ENCODE measurements around the gene LPP.

Gene LPP

DNA sequence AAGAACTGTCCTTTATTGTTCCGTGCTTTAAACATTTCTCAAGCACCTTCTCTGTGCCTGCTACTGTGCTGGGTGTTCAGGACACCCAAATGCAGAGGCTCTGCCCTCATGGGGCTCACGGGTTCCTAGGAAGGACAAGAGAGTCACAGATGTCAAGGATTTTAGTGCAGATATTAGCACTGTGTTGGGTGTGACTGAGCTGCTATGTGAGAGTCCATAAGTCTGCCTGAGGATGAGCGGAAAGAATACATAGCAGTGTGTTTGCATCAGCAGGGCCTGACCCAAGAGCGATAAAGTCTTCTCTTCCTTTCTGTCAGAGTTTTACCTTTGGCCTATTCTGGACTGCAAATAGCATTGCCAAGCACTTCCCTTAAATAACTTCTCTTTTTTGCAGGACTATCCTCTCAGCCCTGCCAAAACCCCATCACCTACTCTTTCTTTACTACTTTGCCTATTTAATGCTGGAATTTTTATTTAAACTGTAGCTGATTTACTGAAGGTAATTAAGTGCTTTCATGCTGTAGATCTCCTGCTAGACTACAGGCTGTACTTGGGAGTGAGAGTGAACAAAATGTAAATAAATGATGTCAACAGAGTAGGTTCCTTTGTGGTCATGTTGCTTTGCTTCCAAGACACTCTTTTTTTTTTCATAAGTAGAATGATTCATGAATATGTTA lies 558.4 kb downstream of the LPP start:
- no peak for DNase-seq (ENCODE audit: low spot score)

DNA sequence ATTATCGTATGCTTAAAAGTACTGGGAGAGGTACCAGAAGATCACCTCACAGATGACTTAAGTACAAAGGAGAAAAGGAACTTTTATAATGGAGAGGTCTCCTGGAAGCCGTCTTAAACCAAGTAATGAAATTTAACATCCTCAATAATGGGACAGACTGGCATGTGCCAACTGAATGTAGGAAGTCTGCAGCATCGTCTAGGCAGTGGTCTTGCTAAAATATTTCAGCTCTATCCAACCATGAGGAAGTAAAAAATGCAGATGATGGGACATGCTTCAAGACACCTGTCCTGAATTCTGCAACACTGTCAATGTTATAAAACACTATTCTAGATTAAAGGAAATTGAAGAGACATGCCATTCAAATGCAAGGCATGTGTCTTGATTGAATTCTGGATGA lies 559.0 kb downstream of the LPP start:
- no peak for DNase-seq (ENCODE audit: low spot score)

DNA sequence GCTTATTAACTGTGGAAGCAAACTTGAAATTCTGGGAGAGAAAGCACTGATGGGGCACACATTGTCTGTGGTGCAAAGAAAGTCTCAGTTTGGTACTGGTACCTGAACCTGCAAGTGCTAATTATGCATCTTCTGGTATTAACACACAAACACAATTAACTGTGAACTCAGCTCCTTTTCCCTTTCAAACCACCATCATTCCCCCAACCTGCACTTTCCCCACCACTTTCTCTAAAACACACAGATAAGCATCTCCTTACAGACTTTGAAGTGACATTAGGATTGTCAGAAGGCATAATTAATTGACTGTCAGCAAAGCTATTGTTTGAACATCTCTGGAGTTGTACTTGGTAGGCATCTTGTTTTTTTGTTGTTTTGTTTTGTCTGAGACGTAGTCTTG lies 565.6 kb downstream of the LPP start:
- no peak for DNase-seq (ENCODE audit: low spot score)

DNA sequence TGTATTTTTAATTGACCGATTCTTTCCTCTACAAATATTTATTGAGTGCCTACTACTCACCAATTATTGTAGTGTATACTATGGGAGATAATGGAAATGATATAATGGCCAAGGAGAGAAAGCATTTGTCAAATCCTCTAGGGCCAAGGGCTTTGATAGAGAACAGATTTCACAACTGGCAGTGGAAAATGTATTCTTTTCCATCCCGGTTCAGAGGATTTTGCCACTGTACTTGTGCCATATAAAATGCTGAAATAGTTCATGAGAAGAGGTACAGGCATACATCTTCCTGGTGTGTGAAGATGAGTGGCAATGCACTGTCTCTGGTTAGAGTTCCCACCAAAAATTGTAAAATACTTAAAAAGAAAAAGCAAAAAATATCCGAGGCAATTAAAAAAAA lies 566.3 kb downstream of the LPP start:
- DNase-seq (ENCODE audit: low spot score), result no peak

DNA sequence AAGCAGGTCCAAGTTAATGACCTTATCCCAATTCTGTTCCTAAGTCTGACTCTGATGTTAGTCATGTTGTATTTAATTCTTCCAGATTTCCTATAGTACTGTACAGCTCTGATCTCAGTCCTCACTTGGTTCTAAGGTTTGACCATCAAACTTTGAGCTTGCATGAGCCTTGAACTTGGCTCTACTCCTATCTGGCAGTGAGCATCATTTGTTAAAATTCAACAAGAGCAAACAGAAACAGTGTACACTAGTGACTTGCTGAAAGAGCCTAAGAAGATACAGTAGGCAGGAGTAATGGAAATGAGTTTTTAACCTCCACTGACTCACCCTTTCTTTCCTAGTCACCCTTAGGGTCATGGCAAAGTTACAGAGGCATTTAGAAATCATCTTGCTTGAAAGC lies 566.7 kb downstream of the LPP start:
- peak; percentile 35 for DNase-seq (ENCODE audit: low spot score)

DNA sequence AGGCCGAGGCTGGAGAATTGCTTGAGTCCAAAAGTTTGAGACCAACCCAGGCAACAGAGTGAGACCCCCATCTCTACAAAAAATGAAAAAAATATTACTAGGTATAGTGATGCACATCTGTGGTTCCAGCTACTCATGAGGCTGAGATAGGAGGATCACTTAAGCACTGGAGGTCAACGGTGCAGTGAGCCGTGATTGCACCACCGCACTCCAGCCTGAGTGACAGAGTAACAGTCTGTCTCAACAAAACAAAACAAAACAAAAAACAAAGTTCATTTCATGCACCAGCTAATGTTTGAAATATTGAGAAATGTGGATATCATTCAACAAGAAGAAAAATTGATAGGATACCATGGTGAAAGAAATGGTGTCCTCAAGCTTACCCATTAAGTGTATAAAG lies 567.4 kb downstream of the LPP start:
- DNase-seq (ENCODE audit: low spot score), result no peak

DNA sequence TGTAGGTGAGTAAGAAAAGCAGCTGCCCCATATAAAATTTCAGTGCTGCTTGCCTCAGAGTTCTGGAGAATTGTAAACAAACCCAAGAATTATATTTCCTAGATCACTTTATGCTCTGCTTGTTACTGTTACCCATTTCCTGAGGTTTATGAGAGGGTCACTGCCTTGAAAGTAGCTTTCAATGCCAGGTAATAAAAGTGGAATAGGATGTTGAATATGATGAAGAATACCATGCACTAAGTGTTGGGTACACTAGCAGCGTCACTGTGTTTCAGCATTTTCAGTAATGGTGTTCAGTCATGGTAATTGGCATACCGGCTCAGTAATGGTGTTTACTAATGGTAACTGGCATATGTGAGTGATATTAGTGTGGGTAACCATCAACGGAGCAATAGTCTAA lies 568.0 kb downstream of the LPP start:
- no peak for DNase-seq (ENCODE audit: low spot score)

DNA sequence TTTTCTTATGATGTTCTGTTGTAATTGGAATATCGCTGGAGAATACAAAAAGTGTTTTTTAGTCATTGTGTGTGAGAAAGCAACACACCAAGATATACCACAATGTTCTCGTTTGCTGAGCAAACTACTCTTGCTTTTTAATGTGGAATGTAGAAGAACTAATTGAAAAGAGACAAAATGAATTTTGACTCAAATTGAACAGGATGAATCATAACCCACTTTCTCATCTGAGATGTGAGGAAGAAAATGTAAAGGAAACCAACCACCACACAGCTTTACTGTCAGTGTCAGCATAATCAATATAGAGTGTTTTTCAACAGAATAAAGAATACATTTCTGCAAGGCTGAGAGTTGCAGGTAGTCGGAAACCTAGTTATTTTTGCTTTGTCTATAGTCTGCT lies 569.0 kb downstream of the LPP start:
- no peak for DNase-seq (ENCODE audit: low spot score)

DNA sequence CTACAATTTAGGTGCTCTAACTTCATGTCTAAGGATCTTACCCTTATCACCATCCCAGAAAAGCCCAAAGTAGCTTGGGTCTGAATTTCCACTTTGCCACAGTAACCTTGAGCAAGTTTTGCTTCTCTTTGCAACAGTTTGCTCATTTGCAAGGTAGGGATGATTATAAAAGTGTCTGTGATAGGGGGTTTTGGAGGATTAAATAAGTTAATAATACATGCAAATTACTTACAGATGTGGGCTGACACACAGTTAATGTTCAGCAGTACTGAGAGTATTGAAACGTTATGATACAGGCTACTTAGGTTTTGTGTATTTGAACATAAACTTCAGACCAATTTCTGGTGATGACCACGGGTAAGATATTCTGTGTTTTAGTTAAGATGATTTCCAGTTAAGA lies 573.1 kb downstream of the LPP start:
- DNase-seq (ENCODE audit: low spot score), result no peak

DNA sequence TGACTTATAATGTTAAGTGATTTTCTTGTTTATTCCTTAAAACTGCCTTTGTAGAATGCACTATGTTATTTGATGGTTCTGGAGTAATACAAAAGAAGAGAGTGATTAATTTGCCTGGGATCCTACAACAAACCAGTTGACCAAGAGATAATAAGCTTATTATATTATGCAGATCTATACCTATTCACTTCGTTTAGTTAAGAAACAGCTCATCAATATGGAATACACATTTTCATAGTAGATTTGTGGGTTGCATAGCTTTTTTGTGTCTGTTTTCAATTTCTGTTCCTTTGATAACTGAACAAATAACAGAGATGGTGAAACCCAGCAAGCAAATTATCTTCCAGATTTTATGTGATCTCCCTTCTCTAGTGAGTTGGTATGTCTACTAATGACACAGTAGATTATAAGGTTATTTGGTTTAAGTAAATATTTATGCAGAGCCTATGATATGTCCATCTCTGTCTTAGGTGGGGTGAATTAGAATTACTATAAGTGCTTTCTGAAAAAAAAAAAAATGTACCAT lies 574.5 kb downstream of the LPP start:
- no peak for DNase-seq (ENCODE audit: low spot score)

DNA sequence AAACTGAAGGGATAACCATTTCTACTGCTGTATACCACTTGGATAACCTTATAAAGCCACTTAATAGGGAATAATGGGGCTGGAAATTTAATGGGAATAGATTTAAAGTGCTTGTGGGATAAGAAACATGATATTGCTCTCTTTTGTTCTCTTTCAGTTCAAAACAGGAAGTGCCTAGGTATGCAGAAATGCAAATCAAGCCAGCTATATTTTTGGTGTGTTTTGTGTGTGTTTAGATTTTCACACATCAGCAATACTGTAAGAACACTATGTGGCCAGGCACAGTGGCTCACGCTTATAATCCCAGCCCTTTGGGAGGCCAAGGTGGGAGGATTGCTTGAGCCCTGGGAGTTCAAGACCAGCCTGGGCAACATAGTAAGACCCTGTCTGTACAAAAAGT lies 575.5 kb downstream of the LPP start:
- DNase-seq (ENCODE audit: low spot score), result no peak

DNA sequence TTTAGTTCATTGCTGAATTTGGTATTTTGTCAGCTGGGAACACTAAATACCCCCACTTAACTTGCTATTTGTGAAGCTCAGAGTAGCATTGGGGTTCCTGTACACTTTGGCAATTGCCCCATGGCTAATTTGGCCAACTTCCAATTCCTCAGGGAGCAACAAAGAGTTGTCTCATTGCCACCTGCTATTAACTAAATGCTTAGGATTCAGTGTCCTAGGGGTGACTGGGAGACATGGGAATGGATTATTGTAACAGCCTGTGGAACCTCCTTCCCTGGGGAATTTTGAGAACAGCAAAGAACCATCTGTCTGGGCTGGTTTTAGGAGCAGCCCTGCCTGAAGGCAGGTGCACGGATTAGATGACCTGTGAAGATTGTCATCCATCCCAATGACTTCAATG lies 580.4 kb downstream of the LPP start:
- no peak for DNase-seq (ENCODE audit: low spot score)

DNA sequence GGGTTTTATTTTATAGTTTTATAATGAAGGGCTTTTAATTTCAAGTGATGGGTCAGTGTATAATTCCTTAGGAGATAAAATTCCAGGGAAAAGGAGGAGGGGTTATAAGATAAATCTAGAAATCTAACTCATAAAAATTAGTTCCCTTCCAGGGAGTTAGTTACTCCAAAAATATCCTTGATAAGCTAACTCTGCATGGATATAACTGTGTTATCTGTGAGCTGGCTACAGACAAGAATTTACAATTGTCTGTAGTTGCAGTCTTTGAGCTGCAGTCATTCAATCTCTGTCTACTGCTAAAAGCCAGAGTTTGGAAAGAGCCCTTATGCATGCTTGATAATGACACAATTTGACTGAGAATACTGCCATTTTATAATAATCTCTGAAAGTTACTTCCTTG lies 585.6 kb downstream of the LPP start:
- DNase-seq (ENCODE audit: low spot score), result no peak

DNA sequence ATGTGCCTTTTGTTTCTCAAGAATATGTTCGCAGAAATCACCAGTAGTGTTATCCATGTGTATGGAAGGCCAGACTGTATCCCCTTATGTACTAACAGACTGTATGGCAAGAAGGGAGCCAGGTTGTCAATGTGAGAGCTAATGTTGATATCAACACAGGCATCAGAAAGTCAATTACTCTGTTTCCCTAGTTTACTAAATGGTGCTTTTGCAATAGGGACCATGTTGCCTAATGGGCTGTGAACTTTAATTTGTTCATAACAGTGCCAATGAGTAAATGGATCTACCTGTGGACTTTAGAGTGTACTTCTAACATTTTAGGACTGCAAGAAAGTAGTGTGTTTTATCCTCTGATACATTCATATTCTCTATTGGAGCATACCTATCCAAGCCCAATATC lies 586.1 kb downstream of the LPP start:
- no peak for DNase-seq (ENCODE audit: low spot score)

DNA sequence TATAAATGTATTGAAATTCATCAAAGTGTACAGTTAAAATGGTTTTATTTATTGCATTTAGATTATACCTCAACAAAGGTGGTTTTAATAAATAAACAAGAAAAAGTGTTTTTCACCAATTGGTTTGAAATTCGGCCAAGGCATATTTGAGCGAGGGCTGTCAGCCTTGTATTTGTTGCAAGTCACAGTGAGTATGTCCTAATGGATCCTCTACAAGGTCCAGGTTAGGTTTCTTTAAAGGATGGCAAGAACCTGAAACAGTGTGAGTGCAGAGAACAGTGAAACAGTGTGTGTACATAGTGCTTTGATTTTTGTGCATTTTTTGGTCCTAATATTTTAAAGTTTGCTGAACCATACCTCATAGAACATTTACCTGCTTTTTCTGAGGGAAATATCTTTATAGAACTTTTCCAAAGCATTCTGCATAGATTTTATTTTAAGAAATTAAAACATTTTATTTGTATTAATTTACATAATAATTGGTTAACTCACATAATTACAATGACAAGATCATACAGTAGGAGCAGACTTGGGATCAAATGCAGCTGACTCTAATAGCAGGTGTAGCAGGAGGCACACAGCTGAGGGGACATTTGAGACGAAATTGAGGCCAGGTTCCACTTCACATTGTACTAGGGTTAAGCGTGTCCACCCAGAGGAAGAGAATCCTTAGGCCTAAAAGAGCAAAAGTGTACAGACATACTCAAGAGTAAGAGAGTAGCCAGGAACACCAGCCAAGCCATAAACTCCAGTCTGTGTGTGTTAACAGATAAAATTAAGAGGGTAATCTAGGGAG lies 589.0 kb downstream of the LPP start:
- DNase-seq (ENCODE audit: low spot score), result no peak

DNA sequence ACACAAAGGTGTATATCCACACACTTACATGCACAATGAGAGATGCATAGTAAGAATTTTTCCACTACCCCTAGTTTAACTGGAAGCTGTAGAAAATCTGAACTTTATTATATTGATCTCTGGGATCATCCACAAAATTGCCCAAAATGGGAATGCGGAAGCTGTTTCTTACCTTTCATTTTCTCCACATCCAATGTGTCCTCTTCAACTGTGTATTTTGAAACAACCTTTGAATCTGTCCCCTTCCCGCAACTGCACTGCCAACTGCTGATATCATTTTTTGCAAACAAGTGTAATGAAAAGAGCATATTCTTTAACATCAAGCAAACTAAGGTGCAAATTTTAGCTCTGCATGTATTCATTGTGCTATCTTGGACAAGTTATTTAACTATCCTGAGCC lies 590.2 kb downstream of the LPP start:
- no peak for DNase-seq (ENCODE audit: low spot score)

DNA sequence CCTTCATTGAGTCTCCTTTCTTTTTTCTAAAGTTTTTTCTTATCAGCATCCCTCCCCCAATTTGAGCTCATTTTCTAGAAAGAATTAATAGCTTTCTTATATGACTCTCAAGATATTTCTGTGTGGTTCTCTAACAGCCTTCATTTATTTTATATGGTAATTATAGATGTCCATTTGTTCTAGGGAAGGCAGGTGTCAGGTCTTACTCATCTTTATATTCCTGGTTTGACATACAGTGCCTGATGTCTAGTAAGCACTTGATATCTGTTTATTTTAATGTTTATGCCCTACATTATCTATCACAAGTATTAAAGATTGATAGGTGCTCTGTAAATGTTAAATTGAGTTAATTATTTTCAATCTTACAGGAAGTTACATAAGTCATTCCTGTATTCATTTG lies 591.1 kb downstream of the LPP start:
- no peak for DNase-seq (ENCODE audit: low spot score)

DNA sequence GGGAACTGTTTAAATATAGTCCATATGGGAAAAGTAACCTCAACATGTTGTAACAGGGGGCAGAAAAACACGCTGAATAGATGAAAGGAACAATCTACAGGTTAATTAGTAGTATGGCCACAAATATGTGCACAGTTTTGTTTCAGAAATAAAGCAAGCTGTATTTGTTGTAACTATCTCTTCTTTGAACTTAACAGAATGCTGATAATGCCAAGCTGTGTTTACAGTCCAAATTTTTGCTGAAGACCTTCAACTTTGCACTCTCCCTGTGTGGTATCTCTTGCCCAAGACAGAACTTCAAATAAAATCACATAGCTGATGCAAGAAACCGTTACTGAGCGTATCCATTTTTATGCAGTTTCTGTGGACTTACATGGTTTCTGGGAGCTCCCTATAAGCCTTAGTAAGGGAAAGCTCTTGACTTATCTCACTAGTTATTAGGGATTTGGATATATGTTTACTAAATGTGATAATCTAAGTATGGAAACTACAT lies 592.4 kb downstream of the LPP start:
- DNase-seq (ENCODE audit: low spot score), result no peak

DNA sequence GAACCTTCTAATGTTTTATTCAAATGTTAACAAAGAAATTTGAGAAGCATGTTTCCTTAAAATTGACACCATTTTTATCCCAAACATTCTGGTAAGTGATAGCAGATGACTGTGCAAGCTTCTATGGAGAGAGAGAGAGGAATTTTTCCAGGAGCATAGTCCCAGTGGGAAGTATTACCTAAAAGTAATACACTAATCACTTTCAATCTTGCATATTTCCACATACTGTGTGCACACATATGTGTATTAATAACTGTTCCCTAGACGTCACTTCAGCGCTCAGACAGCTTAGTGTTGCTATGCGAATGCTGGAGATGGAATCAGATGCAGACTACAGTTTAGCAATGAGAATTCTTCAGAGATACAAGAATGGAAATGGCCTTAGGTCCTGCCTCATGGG lies 593.5 kb downstream of the LPP start:
- no peak for DNase-seq (ENCODE audit: low spot score)

DNA sequence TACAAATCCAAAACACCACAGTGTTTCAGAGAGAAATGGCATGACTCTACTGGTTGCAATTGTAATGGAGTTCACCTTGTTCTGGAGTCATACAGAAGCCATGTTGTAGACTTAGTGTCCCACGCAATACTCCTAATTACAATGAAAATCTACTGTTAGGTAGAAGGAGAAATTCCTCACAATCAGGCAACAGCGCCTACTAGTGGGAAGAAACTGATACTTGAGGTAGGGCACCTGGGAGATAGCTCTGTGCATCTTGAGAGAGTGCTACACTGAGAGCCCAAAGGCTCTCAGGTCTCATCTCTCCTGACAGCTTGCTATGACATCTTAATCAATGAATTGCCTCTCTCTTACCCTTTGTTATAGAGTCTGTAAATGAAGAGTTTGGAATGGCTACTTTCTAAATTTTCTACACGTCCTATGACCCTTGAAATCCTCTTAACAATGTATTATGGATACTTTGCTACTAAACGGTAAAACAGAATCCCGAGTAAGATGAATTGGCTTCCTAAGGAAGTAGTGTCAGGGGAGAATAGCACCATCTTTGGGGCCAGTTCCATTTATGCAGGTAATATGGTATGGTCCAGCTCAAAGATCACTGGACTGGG lies 595.2 kb downstream of the LPP start:
- DNase-seq (ENCODE audit: low spot score), result no peak

DNA sequence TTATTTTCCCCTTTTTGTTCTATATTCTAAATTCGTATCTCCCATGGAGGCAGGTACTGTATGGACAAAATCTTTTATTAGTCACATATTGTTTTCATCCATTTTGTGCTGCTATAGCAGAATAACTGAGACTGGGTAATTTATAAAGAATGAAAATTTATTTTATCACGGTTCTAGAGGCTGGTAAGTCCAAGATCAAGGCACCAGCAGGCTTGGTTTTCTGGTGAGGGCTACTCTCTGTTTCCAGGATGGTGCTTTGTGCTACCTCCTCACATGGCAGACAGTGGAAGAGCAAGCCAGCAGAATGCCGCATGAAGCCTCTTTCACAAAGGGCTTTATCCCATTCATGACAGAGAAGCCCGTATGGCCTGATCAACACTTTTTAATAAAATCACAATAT lies 595.9 kb downstream of the LPP start:
- DNase-seq (ENCODE audit: low spot score), result no peak

DNA sequence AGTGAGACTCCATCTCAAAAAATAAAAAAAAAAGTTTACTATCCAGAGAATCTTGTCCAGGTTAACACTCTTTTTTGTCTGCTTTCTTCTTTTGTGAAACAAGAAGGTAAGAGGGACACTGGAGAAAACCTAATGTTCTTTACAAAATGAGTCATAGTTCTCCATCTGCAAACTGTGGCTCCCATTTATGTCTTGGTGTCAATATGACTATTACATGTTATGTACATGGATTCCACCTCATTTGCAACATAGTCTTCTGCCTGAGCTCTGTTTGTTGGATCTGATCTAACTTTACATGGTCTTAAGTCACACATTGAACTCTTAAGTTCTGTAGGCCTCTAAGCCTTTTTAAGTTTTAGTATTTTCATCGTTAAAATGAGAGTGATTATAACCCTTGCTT lies 596.7 kb downstream of the LPP start:
- DNase-seq (ENCODE audit: low spot score), result no peak

DNA sequence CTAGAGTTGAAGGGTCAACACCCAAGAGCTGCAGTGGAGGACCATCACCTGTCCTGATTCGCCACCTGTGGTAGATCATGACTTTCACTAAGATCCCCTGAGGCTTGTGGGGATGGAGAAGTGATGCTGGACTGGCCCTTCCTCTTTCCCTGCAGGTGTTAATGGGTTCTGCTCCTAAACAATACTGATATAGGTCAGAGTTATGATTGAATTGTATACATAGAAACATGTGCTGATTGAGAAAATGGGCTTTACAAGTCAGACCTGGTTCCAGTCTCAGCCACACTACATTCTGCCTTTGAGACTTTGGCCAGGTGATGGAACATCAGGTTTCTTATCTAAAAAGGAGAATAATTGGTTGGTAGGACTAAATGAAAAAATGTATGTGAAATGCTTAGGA lies 598.9 kb downstream of the LPP start:
- no peak for DNase-seq (ENCODE audit: low spot score)

Measured in kidney capillary endothelial cell (primary cell).